Neural progenitor cell (in vitro differentiated cells): ENCODE data around the gene CCNL2. TPM values are rescaled to one million over a fixed set of nuclear protein-coding genes. Genes with fewer than 3 reads are reported as not detected.
"Not testable (repeated sequence)": the region's sequence is repeated elsewhere in the genome, so short reads cannot be mapped to it uniquely, and the experiment has no call there.

Experiments
- DNase-seq: peaks from one replicate; pipeline ENCODE4 v3.0.0-alpha.2; 2016; ENCODE audit warnings: low spot score
- H2AFZ ChIP-seq: fragments of 200-600 bp; sonication (generic); replicated peaks from 2 replicates; pipeline ENCODE4 v1.6.1; 2016; ENCODE audit warnings: antibody characterized with exemption
- H3F3A ChIP-seq: fragments of 200-600 bp; sonication (generic); 2 replicates; pipeline ENCODE4 v1.6.1; 2016; ENCODE audit warnings: antibody characterized with exemption, low read depth
- H3K27ac ChIP-seq: fragments of 200-600 bp; sonication (generic); 2 replicates; pipeline ENCODE4 v1.5.1; 2016; ENCODE audit warnings: mild to moderate bottlenecking
- H3K27me3 ChIP-seq: fragments of 200-600 bp; sonication (generic); 2 replicates; pipeline ENCODE4 v1.6.1; 2016; ENCODE audit warnings: mild to moderate bottlenecking, moderate library complexity
- H3K36me3 ChIP-seq: fragments of 200-600 bp; sonication (generic); 2 replicates; pipeline ENCODE4 v1.5.1; 2016
- H3K4me1 ChIP-seq: fragments of 200-600 bp; sonication (generic); 2 replicates; pipeline ENCODE4 v1.6.1; 2016; ENCODE audit warnings: mixed run types
- H3K4me2 ChIP-seq: fragments of 200-600 bp; sonication (generic); 2 replicates; pipeline ENCODE4 v1.6.1; 2016
- H3K4me3 ChIP-seq: fragments of 200-600 bp; sonication (generic); 2 replicates; pipeline ENCODE4 v1.5.1; 2016
- H3K79me2 ChIP-seq: fragments of 200-600 bp; sonication (generic); 2 replicates; pipeline ENCODE4 v1.6.1; 2016; ENCODE audit warnings: low read depth
- H3K9ac ChIP-seq: fragments of 200-600 bp; sonication (generic); 2 replicates; pipeline ENCODE4 v1.6.1; 2016
- H3K9me3 ChIP-seq: fragments of 200-600 bp; sonication (generic); 2 replicates; pipeline ENCODE4 v1.5.1; 2016; ENCODE audit warnings: low read depth
- H4K20me1 ChIP-seq: fragments of 200-600 bp; sonication (generic); 2 replicates; pipeline ENCODE4 v1.6.1; 2016; ENCODE audit warnings: low read depth
- H3K27ac Mint-ChIP-seq: 3 replicates; pipeline ENCODE4 v1.8.0; 2021; ENCODE audit warnings: mixed read lengths
- H3K27me3 Mint-ChIP-seq: 2 replicates; pipeline ENCODE4 v1.8.0; 2022; ENCODE audit warnings: low read depth, mild to moderate bottlenecking, inconsistent platforms, moderate library complexity, mixed read lengths; ENCODE audit not compliant: insufficient read depth
- H3K36me3 Mint-ChIP-seq: 3 replicates; pipeline ENCODE4 v1.8.0; 2021; ENCODE audit warnings: mixed read lengths
- H3K4me1 Mint-ChIP-seq: 3 replicates; pipeline ENCODE4 v1.8.0; 2021; ENCODE audit warnings: mixed read lengths
- H3K4me3 Mint-ChIP-seq: 3 replicates; pipeline ENCODE4 v1.8.0; 2021; ENCODE audit warnings: mild to moderate bottlenecking, moderate library complexity, mixed read lengths
- H3K9me3 Mint-ChIP-seq: 3 replicates; pipeline ENCODE4 v1.8.0; 2020; ENCODE audit warnings: mixed read lengths
- CTCF ChIP-seq: fragments of 200-600 bp; sonication (generic); IDR thresholded peaks from 2 replicates; pipeline ENCODE4 v1.5.1; 2017; ENCODE audit warnings: antibody characterized with exemption, mild to moderate bottlenecking
- EZH2 ChIP-seq: fragments of 200-600 bp; sonication (generic); IDR thresholded peaks from 2 replicates; pipeline ENCODE4 v1.6.1; 2017; ENCODE audit warnings: antibody characterized with exemption, mild to moderate bottlenecking, moderate library complexity
- EZH2phosphoT487 ChIP-seq: fragments of 200-600 bp; sonication (generic); IDR thresholded peaks from 2 replicates; pipeline ENCODE4 v1.6.1; 2017; ENCODE audit warnings: antibody characterized with exemption
- total RNA-seq: library from RNA; depleted of rRNA; stranded (reverse); fragments of >200 nt; gene quantifications from 2 replicates; pipeline ENCODE4 v1.2.3, GENCODE V29; 2015; ENCODE audit warnings: low replicate concordance

Gene CCNL2
- total RNA-seq, 1 donor from 2014 or later, result 143 TPM

DNA sequence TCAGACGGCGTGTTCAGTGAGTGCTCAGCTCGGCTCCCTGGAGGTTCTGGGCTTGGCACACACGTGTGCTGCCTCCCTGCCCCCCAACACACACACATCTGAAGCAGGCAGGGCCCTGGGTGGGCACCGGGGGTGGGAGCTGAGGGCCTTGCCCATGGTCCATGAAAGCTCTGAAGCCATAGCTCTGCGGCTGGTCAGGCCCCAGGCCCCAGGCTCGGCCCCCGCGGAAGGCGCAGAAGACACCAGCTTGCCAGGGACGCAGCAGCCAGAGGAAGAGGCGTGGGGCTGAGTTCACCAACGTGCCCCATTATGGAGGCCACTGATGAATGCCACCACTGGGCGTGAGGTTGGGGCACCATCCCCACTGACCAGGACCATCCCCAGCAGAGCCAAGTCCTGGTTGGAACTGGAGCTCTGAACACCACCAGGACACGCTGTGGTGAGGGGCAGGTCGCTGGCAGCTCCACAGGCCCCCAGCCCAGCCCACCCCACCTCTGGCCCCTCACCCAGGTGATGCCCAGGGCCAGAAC is 28.3 kb downstream of the CCNL2 start:
- TF ChIP-seq EZH2 (no peak), EZH2phosphoT487 (no peak), CTCF (no peak)
- Mint-ChIP-seq H3K27me3 (no peaks in the 10 kb centered on the region), H3K9me3 (no peaks in the 10 kb centered on the region), H3K4me1 (peaks cover 10% of the 10 kb centered on the region), H3K4me3 (no peak overlapping the region), H3K36me3 (no peaks in the 10 kb centered on the region), H3K27ac (no peak overlapping the region)
- Histone ChIP-seq H3K79me2 (peaks cover 17% of the 10 kb centered on the region), H2AFZ (no peak overlapping the region), H3F3A (peaks cover 18% of the 10 kb centered on the region), H3K27ac (no peak overlapping the region), H3K4me3 (no peak overlapping the region), H3K9ac (no peak overlapping the region), H3K4me1 (peaks cover 7% of the 10 kb centered on the region), H3K4me2 (no peak overlapping the region), H3K36me3 (no peaks in the 10 kb centered on the region), H3K9me3 (no peaks in the 10 kb centered on the region), H3K27me3 (no peaks in the 10 kb centered on the region), H4K20me1 (peaks cover 3% of the 10 kb centered on the region)
- DNase-seq, result no peak

- H3K4me1 Mint-ChIP-seq, H3K27ac Mint-ChIP-seq, H3K9me3 ChIP-seq, H3K36me3 Mint-ChIP-seq, H3K4me3 Mint-ChIP-seq, H3K9ac ChIP-seq, H3K36me3 ChIP-seq, H3K27me3 ChIP-seq, H3K27me3 Mint-ChIP-seq, H3K9me3 Mint-ChIP-seq, H2AFZ ChIP-seq, DNase-seq, H3K4me2 ChIP-seq, H3K27ac ChIP-seq, H4K20me1 ChIP-seq, H3K4me3 ChIP-seq, H3K4me1 ChIP-seq: not testable (repeated sequence)
- H3K79me2 ChIP-seq, result peaks cover 17% of the 10 kb centered on the region
- peaks cover 20% of the 10 kb centered on the region for H3F3A ChIP-seq
These were observed 29.0 kb downstream of the CCNL2 start for GRCh38 chr1:1370094-1370493.

DNA sequence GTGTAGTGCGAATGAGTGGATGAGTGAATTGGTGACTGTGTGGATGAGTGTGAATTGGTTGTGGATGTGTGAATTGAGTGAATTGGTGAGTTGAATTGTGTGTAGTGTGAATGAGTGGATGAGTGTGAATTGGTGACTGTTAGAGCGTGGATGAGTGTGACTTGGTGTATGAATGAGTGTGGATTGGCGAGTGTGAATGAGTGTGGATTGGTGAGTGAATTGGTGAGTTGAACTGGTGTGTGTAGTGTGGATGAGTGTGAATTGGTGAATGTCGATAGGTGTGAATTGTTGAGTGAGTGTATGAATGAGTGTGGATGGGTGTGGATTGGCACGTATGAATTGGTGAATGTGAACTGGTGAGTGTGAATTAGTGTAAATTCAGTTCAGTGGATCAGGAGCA is 31.8 kb downstream of the CCNL2 start:
- H3K27me3 Mint-ChIP-seq, result no peaks in the 10 kb centered on the region
- H3K4me1 Mint-ChIP-seq, result peaks cover under 1% of the 10 kb centered on the region
- no peak for TF ChIP-seq CTCF
- no peak for TF ChIP-seq EZH2phosphoT487
- no peak for TF ChIP-seq EZH2
- no peak overlapping the region for H3K4me3 Mint-ChIP-seq
- H3K9me3 Mint-ChIP-seq, result no peaks in the 10 kb centered on the region
- H3K9ac ChIP-seq, result no peak overlapping the region
- no peak overlapping the region for H3K4me3 ChIP-seq
- H3K79me2 ChIP-seq, result no peaks in the 10 kb centered on the region
- H3K9me3 ChIP-seq, result no peaks in the 10 kb centered on the region
- H3F3A ChIP-seq, result peaks cover 12% of the 10 kb centered on the region
- H3K36me3 ChIP-seq, result no peaks in the 10 kb centered on the region
- no peak overlapping the region for H3K27ac Mint-ChIP-seq
- H4K20me1 ChIP-seq, result no peaks in the 10 kb centered on the region
- no peak overlapping the region for H3K27ac ChIP-seq
- H3K4me1 ChIP-seq, result no peaks in the 10 kb centered on the region
- peaks cover 3% of the 10 kb centered on the region for H3K27me3 ChIP-seq
- no peak overlapping the region for H2AFZ ChIP-seq
- no peak overlapping the region for H3K4me2 ChIP-seq
- no peaks in the 10 kb centered on the region for H3K36me3 Mint-ChIP-seq
- DNase-seq, result no peak

DNA sequence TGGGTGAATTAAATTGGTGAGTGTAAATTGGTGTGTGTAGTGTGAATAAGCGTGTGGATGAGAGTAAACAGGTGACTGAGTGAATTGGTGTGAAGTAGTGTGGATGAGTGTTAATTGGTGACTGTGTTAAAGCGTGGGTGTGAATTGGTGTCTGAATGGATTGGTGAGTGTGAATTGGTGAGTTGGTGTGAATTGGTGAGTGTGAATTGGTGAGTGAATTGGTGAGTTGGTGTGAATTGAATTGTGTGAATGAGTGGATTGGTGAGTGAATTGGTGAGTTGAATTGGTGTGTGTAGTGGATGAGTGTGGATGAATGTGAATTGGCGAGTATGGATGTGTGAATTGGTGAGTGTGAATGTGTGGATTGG is 32.5 kb downstream of the CCNL2 start:
- Mint-ChIP-seq H3K4me1 (peaks cover 6% of the 10 kb centered on the region), H3K27me3 (no peaks in the 10 kb centered on the region), H3K9me3 (no peaks in the 10 kb centered on the region), H3K36me3 (no peaks in the 10 kb centered on the region), H3K4me3 (no peak overlapping the region), H3K27ac (no peak overlapping the region)
- Histone ChIP-seq H3K4me2 (no peak overlapping the region), H3K9ac (no peak overlapping the region), H2AFZ (no peak overlapping the region), H3K36me3 (no peaks in the 10 kb centered on the region), H3K27ac (no peak overlapping the region), H3K9me3 (no peaks in the 10 kb centered on the region), H3K79me2 (no peaks in the 10 kb centered on the region), H3K4me1 (no peaks in the 10 kb centered on the region), H4K20me1 (no peaks in the 10 kb centered on the region), H3F3A (peaks cover 15% of the 10 kb centered on the region), H3K27me3 (peaks cover 3% of the 10 kb centered on the region), H3K4me3 (no peak overlapping the region)
- no peak for TF ChIP-seq EZH2
- TF ChIP-seq CTCF, result no peak
- TF ChIP-seq EZH2phosphoT487, result no peak
- no peak for DNase-seq
